PC-3 (cell line): Measurements from ENCODE around the gene CCDC177.

ENCODE experiments used
- CTCF ChIP-seq: fragments of 300-600 bp; sonication (generic); conservative IDR thresholded peaks from 2 replicates; pipeline ENCODE4 v1.5.1; 2017; ENCODE audit warnings: antibody characterized with exemption, low read depth, mild to moderate bottlenecking, low read length
- EZH2 ChIP-seq: fragments of 300-600 bp; sonication (generic); IDR thresholded peaks from one replicate; pipeline ENCODE4 v1.6.1; 2017; ENCODE audit warnings: antibody characterized with exemption, mild to moderate bottlenecking, low read length; ENCODE audit not compliant: unreplicated experiment
- EZH2phosphoT487 ChIP-seq: fragments of 300-600 bp; sonication (generic); IDR thresholded peaks from 2 replicates; pipeline ENCODE4 v1.6.1; 2018; ENCODE audit warnings: mild to moderate bottlenecking, antibody characterized with exemption, low read length, borderline replicate concordance

GRCh38 chr14:69579476-69579875, 4.8 kb upstream of the CCDC177 start:
- TF ChIP-seq EZH2 = no peak
- TF ChIP-seq CTCF = no peak
- TF ChIP-seq EZH2phosphoT487 = no peak
